Stimulated activated CD4-positive, alpha-beta T cell treated with anti-CD3 and anti-CD28 coated beads, Interleukin-4, amount 100 ng/mL, for 4 hours (primary cell): ENCODE results near the gene KLHL36.

Source experiments
- DNase-seq, 2 experiments: peaks; one replicate each; pipeline ENCODE4 v3.0.0-alpha.2; 2020

Gene KLHL36

DNA sequence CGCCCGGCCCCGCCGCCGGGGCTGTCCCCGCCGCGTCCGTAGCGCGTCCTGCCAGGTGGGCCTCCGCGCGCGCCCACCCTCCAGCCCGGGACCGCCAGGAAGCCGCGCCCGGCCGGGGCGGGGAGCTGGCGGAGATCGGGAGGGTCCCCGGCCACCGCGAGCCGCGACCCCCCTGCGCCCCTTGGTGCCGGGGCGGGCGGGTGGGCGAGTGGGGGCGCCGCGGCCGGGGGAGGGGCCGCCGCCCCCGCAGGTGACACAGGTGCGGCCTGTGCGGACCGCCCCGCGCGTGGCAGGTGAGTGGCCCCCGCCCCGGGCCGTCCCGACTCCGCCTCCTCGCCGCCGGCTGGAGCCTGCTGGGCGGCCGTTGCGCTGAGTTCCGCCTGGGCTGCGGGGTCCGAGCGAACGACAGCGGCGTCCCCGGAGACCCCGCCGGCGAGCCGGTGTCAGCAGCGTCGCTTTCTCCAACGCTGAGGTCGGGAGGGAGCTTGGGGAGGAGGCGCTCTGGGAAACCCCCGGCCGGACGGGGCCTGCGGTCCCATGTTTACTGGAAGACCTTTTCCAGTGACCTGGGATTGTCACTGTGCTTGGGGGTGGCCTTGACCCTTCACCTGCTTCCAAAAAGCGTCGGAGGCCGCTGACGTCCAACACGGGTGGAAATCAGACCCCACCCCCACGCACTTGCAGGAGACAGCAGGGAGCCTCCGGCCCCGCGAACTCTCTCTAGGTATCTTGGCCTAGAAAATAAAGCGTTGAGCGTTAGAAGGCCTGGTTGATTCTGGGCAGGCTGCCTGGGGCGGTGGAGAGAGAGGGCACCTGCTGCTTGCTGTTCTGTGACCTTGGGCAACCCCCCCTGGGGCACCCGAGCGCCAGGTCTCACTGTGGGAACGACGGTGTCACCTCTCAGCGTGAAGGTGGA, 542 bp downstream of the KLHL36 start:
- peak; percentile 30 to 48 for DNase-seq

DNA sequence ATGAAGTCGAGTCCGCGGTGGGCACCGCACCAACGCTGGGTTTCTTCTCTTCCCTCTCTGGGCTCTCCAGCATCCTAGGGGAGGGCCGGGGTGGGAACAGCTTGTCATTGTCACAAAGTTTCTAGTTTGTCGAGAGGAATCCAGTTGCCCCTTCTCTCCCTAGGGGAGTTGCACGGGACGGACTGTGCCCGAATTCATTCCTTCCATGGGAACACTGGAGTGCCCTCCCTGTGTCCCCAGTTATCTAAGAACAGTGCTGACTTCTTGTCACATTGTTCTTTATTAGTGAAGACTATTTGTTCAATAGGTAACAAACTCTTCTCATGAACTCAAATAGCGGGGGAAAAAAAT, 1.2 kb downstream of the KLHL36 start:
- no peak for DNase-seq

DNA sequence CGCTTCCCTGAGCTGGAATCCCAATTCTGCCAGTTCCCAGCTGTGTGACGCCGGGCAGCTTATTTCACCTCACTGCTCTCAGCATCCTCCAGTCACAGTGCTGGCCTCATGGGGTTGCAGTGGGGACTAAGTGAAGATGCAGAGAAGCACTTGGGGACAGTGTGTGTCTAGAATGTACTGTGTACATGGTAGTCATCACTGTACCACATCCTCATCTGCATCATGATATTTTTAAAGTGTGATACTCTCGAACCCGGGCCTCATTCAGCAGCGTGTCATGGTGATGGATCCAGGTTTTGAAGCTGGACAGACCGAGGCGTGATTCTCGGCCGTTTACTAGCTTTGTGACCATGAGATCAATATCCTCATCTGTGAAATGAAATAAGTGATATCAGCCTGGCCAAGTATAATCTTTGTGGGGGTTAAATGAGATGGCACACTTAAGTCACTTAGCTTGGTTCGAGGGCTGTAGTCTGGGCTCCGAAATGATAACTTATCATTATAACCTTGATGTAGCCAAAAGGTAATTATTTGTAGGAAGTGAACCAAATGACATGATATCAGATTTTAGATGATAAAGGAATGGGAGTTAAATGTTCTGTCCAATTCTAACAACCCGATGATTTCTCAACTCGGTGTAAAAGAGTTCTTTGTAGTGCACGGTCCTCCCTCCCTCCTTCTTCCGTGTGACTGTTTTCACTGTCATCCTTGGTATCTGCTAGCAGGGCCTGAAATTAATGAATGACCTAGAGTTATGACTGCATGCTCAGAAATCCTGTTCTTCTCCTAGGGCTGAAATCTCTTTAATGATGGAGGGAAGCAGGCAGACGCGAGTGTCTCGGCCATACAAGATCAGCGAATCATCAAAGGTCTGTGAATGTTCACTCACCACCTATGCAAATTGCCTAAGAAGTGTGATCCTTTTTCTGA, 2.0 kb downstream of the KLHL36 start:
- DNase-seq: no peak

DNA sequence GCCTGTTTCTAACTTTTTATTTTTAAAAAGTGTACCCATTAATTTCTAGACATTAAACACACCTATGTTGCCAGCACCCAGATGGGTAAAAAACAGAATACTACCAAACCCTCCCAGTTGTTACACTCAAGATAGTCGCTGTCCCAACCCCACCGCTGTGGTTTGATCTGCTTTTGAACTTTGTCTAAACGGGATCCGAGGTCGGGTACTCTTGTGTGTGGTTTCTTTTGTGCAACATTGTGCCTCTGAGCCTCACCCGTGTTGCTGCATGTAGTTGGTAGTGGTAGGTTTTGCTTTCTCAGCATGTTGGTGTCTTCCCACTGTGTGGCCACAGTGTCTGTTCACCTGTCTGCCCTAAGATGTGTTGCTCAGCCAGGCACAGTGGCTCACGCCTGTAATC, 4.3 kb downstream of the KLHL36 start:
- DNase-seq: peak in 1 of 2 experiments; percentile 19

DNA sequence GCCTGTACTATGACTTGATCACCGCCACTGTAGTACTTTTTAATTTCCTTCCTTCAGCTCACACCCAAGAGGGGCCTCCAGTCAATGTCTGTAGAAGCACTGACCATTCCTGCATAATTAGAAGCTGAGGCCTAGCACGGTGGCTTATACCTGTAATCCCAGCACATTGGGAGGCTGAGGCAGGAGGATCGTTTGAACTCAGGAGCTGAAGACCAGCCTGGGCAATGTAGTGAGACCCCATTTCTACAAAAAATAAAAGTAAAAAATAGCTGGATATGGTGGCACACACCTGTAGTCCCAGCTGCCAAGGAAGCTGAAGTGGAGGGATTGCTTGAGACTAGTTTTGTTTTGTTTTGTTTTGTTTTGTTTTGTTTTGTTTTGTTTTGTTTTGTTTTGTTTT, 5.9 kb downstream of the KLHL36 start:
- DNase-seq: no peak

DNA sequence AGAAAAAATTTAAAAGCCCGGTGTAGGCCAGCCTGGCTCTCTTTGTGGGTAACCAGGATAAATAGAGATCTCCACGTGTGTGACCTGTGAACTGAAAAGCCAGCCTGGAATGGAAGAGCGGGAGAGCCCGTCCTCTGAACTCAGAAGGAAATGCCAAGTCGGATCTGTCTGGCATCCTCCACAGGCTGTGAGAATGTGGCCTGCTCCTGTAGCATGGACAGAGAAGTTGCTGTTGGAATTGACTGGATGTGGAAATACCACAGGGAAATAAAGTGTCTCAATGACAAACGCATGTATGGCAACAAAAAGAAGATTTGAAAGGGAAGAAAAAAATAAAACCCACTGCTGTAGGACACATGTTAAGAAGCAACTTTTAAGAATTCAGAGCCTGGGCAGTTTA, 6.7 kb downstream of the KLHL36 start:
- no peak for DNase-seq

DNA sequence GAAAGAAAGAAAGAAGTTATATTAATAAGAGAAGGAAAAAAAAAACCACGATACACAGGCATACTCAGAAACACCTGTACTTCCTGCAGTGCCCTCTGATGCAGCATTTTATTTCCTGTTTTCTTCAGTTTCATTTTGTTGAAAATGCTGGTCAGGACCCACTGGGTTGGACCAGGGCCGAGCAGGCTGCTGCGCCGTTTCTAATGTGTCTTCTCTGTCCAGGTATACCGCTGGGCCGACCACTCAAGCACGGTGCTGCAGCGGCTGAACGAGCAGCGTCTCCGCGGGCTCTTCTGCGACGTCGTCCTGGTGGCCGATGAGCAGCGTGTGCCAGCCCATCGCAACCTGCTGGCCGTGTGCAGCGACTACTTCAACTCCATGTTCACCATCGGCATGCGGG, 8.3 kb downstream of the KLHL36 start:
- DNase-seq: no peak

DNA sequence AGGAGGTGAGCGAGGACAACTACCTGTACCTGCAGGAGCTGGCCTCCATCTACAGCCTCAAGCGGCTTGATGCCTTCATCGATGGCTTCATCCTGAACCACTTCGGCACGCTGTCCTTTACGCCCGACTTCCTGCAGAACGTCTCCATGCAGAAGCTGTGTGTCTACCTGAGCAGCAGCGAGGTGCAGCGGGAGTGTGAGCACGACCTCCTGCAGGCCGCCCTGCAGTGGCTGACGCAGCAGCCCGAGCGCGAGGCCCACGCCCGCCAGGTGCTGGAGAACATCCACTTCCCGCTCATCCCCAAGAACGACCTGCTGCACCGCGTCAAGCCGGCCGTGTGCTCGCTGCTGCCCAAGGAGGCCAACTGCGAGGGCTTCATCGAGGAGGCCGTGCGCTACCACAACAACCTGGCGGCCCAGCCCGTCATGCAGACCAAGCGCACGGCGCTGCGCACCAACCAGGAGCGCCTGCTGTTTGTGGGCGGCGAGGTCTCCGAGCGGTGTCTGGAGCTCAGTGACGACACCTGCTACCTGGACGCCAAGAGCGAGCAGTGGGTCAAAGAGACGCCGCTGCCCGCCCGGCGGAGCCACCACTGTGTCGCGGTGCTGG, 9.0 kb downstream of the KLHL36 start:
- no peak for DNase-seq

DNA sequence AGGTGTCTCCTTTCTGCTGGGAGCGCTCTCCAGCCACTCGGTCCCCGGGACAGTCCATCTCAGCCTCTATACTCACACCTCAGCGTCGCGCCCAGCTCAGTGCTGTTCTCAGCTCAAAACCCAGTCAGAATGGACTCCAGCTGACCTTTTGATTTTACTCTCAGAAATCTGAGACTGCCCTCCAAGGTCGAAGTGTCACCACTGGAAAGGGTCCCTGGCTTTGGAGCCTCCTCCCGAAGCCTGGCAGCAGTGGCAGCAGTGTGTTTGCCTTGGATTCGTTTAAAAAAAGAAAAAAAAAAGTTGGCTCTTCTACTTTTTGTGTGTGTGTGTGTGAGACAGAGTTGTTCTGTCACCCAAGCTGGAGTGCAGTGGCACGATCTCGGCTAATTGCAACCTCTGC, 10.4 kb downstream of the KLHL36 start:
- no peak for DNase-seq

DNA sequence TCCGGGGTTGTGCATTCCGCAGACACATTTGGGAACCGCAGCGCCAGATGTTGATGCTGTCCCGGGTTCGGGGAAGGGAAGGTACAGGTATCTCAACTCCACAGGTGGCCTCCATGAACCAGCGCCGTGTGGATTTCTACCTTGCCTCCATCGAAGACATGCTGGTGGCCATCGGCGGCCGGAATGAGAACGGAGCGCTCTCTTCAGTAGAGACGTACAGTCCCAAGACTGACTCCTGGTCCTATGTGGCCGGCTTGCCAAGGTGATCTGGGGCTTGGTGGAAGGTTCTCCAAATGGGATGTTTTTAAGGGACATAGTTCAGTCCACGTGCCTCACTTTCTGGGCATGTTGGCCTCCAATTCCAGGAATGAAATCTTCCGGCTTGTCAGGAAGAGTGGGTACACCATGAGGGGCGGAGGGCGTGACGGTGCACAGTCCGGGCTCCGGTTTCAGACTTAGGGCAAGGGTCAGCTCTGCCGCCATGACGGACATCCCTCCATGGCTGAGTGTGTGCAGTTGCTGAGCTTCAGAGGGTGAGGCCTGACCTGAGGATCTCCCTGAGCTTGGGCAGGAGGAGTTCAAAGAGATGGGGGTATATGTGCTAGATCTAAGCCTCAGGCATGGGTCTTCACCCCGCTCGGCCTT, 11.5 kb downstream of the KLHL36 start:
- no peak for DNase-seq

DNA sequence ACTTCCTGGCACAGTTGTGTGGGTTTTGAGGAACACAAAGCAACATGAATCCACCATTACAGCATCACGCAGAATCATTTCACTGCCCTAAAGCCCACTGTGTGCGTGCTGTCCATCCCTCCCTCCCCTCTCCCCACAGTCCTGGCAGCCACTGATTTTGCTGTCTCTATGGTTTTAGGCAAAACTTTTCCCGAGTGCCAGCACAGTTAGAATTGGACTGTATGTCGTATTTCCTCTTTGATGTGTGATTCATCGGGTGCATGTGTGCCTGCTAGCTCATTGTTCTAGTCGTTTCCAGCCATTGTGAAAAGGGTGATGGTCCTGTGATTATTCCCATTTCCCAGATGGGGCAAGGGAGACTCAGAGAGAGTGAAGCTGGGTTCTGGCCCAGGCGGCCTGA, 12.7 kb downstream of the KLHL36 start:
- DNase-seq: no peak

DNA sequence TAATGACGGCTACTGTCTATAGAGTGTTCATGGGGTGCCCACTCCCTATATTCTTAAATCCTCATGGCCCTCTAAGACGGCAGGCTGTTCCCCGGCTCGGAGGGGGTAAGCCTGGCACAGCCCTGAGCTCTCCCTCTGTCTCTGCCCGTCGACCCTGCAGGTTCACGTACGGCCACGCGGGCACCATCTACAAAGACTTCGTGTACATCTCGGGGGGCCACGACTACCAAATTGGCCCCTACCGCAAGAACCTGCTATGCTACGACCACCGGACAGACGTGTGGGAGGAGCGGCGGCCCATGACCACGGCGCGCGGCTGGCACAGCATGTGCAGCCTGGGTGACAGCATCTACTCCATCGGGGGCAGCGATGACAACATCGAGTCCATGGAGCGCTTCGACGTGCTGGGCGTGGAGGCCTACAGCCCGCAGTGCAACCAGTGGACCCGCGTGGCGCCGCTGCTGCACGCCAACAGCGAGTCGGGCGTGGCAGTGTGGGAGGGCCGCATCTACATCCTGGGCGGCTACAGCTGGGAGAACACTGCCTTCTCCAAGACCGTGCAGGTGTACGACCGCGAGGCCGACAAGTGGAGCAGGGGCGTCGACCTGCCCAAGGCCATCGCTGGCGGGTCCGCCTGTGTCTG, 13.2 kb downstream of the KLHL36 start:
- DNase-seq: no peak

DNA sequence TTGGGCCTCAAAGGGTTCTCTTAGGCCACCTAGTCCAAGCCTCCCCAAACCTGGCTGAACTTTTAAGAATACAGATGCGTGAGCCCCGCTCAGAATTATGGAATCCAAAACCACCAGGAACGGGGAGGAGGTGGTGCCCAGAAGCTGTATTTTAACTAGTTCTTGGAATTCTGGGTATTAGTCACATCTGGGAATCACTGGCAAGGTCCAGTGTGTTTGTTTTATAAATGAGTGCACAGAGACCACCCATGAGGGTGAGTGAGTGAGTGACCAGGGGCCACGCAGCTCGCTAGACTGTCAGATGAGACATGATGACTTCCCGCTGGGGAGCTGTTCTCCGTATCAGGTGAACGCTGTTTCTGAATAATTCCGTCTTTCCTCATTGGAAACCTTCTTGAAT, 14.2 kb downstream of the KLHL36 start:
- DNase-seq: no peak

DNA sequence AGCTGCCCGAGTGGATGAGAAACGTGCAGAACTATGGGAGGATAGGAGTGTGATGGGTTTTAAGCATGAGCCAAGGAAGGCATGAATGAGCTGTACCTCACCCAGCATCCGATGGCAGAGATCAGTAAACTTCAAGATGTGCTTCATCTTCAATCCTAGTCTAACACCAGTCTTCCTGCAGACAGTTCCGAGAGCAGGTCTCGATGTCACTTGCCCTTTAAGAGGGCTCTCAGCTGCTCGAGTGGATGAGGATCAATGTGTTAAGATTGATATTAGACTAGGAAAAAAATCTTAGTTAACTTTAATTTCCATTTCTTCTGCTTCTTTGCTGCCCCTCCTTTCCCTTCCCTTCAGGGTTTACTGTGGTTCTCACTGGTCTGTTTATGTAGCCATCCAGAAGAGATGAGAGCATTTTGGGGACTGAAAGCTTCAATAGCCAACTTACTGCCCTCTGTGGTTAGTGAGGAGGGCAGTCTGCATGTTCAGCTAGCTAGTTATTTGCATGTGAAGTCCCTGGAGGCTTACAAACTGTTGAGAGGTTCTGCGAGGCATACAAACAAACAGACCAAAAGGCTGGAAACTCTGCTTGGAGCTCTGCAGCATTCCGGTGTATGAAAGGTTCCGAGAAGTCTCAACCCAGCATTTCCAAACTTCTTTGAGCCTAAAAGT, 15.3 kb downstream of the KLHL36 start:
- no peak for DNase-seq

DNA sequence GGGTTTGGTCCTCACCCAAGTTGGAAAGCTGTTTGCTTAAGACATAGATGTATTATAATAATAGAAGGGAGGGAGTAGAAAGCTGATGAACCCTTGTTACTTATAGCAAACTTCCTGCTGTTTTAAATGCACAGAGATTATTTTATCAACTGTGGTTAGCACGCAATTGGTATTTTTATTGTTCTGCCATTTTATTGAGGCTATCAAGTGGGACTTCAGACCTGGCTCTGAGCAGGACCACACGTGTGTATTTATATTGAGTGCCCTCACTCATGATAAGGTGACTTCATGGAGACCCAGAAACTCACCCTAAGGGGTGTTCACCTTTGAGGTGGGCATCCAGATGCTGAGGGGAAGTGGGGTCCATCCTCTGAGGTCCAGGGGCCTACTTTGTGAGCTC, 17.0 kb downstream of the KLHL36 start:
- DNase-seq: no peak

DNA sequence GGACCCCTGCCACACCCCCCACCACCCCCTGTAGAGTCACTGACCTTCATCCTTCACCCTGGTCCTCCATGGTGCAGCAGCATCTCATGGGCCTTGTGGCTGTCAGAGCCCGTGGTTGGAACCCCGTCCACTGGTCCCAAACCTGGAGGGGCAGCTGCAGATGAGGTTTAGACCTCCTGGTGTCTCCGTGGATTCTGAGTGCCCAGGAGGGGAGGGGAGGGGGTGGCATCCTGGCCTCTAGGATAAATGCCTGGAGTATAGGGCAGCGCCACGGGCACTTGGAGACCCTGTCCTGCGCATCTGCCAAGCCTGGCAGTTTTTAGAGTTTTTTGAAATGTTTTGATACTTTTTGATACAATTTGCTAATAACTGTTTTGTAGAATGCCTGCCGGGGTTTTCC, 17.5 kb downstream of the KLHL36 start:
- no peak for DNase-seq

DNA sequence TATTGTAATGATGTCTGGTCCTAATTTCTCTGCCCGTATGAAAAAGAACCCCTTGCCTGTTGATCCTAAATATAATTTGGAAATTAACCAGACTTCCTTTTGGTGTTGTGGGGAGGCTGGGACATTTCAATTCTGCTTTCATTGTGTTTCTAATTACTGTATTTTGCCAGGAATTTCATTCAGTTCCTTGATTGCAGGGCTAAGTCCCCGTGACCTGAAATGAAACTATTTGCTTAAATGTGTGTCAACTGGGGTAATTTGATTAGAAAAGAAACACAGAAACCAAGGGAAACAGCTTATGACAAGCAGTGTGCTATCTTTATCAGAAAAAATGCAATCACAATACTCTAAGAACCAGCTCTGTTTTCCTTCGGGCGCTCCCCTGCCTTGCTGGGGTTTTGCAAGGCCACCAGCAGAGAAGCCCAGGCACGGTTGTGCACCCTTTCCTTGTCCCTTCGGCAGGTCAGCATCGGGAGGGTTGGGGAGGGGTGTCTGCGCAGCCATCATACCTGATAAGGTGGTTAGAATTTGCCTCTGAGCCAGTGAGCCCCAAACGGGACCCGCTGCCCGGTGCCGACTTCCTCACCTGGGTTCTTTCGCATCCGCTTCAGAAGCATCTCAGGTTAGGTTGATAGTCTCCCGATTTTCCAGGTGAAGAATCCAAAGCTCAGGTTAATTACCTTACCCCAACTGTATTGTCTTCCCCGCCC, 19.4 kb downstream of the KLHL36 start:
- no peak for DNase-seq

DNA sequence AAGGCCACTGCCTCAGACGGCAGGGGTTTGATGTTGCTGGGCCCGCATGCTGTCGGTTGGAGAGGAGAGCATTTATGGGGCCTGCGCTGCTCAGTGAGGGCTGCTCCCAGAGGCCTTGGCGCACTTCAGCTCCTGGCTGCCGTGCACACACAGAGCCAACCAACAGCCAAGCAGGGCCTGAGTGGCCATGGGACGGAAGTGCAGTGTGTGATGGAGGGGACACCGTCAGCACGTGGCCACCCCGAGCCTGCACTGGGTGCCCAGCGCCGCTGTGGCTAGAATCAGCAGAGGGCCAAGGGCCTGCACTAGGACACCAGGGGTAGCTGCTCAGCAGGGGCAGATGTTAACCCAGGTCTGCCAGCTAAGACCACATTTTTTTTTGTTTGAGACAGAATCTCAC, 21.8 kb downstream of the KLHL36 start:
- no peak for DNase-seq

DNA sequence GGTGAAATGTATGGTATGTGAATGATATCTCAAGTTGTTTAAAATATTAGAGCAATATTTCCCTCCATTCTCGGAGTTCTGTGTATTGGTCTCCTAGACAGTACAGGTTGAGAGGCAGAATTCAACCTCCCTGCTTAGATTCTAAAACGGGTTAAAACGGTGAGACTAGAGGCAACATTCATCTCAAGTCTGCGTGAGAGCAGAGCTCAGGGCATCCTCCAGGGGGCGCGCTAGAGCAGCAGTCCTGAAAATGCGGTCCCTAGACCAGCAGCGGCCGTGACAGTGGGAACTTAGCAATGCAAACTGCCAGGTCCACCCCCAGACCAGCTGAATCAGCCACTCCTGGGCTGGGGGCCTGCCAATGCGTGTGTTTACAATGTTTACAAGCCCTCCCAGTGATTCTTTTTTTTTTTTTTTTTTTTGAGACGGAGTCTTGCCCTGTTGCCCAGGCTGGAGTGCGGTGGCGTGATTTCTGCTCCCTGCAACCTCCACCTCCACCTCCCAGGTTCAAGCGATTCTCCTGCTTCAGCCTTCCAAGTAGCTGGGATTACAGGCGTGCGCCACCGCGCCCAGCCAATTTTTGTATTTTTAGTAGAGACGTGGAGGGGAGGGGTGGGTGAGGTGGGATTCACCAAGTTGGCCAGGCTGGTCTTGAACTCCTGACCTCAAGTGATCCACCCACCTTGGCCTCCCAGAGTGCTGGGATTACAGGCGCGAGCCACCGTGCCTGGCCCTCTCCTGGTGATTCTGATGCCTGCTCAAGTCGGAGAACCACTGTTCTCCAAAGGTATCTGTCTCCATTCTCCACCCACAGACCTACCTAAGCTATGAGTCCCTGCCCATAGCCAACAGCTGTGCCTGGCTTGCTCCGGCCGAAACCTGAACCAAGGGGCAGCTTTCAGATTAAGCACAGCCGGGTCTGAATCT, 24.2 kb downstream of the KLHL36 start:
- peak; percentile 71 to 83 for DNase-seq

DNA sequence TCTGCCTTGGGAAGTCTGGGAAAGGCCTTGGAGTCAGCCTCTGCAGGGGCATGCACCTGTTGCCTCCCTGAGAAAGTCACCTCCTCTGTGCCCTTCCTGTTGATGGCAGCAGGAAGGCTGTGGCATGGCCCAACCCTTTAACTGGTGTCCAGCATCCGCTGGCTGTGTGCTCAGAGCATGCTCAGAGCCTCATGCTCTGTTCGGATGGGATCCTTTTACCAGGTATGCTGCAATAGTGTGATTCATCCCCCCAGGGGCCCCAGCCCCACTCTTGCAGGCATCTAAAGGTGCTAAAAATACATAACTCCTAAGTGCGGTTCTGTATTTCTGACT, 24.9 kb downstream of the KLHL36 start:
- no peak for DNase-seq
